Measurements from ENCODE around the gene HOXB9. TPM values are rescaled to one million over a fixed set of nuclear protein-coding genes. Genes with fewer than 3 reads are reported as not detected.
A peak's percentile ranks its signal among the peaks of the same experiment; 100 is the strongest.

Gene HOXB9
- total and polyA plus RNA-seq, 3 donors from 2014 or later: 0.31 to 0.94 (median 0.76) TPM

- no peaks in the 10 kb centered on the region for H3K9me3 ChIP-seq
- no peak overlapping the region for H3K27ac ChIP-seq
- intact Hi-C loops (cut with DNase I; ENCODE audit: low total_unique reads): no loop called here
- DNase-seq: no peak
- peaks cover 9% of the 10 kb centered on the region for H3K27me3 ChIP-seq
- TF ChIP-seq CTCF (IDR thresholded peaks at IDR 0.05): no peak
- no peak for TF ChIP-seq POLR2A (IDR thresholded peaks at IDR 0.05)
- H3K4me1 ChIP-seq: peaks cover 10% of the 10 kb centered on the region
- H3K4me3 ChIP-seq: peak overlapping the region; percentile 19 to 23
- WGBS, 2 donors: 5 to 6% methylated on average over 52 of the region's 55 CpGs
- H3K36me3 ChIP-seq (ENCODE audit: low read depth, missing control alignments): no peaks in the 10 kb centered on the region
These were observed 12.1 kb downstream of the HOXB9 start for GRCh38 chr17:48613862-48614694.

GRCh38 chr17:48612854-48613691 is 13.1 kb downstream of the HOXB9 start:
- H3K27me3 ChIP-seq: peaks cover 7% of the 10 kb centered on the region
- H3K27ac ChIP-seq: no peak overlapping the region
- TF ChIP-seq CTCF (IDR thresholded peaks at IDR 0.05) (peak in 1 of 3 experiments; percentile 12), POLR2A (IDR thresholded peaks at IDR 0.05) (no peak)
- H3K9me3 ChIP-seq: no peaks in the 10 kb centered on the region
- peak overlapping the region; percentile 18 to 64 for H3K4me3 ChIP-seq
- no peak for DNase-seq
- intact Hi-C loops (cut with DNase I; ENCODE audit: low total_unique reads): no loop called here
- H3K4me1 ChIP-seq: peaks cover 10% of the 10 kb centered on the region
- WGBS, 2 donors: 2% methylated on average over 51 to 67 of the region's 67 CpGs
- no peaks in the 10 kb centered on the region for H3K36me3 ChIP-seq (ENCODE audit: low read depth, missing control alignments)

- DNase-seq: no peak
- Histone ChIP-seq H3K27ac (no peak overlapping the region), H3K9me3 (no peaks in the 10 kb centered on the region), H3K4me1 (peaks cover 10% of the 10 kb centered on the region), H3K27me3 (peaks cover 3% of the 10 kb centered on the region), H3K36me3 (ENCODE audit: low read depth, missing control alignments) (no peaks in the 10 kb centered on the region), H3K4me3 (peak overlapping the region; percentile 18 to 64)
- 3% methylated on average over 15 of the region's 15 CpGs for WGBS, 2 donors
- TF ChIP-seq POLR2A (IDR thresholded peaks at IDR 0.05) (no peak), CTCF (IDR thresholded peaks at IDR 0.05) (no peak)
- intact Hi-C loops (cut with DNase I; ENCODE audit: low total_unique reads): no loop called here
These were observed 13.7 kb downstream of the HOXB9 start for GRCh38 chr17:48612456-48612853.

- no peak for DNase-seq
- intact Hi-C loops (cut with DNase I; ENCODE audit: low total_unique reads): no loop called here
- peak overlapping the region; percentile 47 to 64 for H3K4me3 ChIP-seq
- no peak overlapping the region for H3K27ac ChIP-seq
- H3K27me3 ChIP-seq: peaks cover 3% of the 10 kb centered on the region
- H3K9me3 ChIP-seq: no peaks in the 10 kb centered on the region
- no peaks in the 10 kb centered on the region for H3K36me3 ChIP-seq (ENCODE audit: low read depth, missing control alignments)
- H3K4me1 ChIP-seq: peaks cover 10% of the 10 kb centered on the region
- TF ChIP-seq POLR2A (IDR thresholded peaks at IDR 0.05) (no peak), CTCF (IDR thresholded peaks at IDR 0.05) (no peak)
- WGBS, 2 donors: 4 to 6% methylated on average over 36 of the region's 36 CpGs
These were observed 14.3 kb downstream of the HOXB9 start for GRCh38 chr17:48611681-48612455.

Measured in testis (tissue), 3 donors.